ENCODE results near the gene RAD50. TPM values are rescaled to one million over a fixed set of nuclear protein-coding genes. Genes with fewer than 3 reads are reported as not detected.

RAD50 gene
- polyA plus RNA-seq, 1 of the 3 experiments (the other 2 are of a cell fraction): 20.0 TPM

GRCh38 chr5:132681476-132681831, 124.7 kb downstream of the RAD50 start:
- 77% methylated on average over 2 of the region's 2 CpGs for WGBS (ENCODE audit: low lambda C conversion rate)
- TF ChIP-seq MEF2A (IDR thresholded peaks at IDR 0.05; ENCODE audit: borderline replicate concordance, low read depth) (no peak), EZH2phosphoT487 (IDR thresholded peaks at IDR 0.05; ENCODE audit: borderline replicate concordance, low read depth) (no peak), SIN3A (IDR thresholded peaks at IDR 0.05; ENCODE audit: borderline replicate concordance, low read depth, low read length) (no peak), POLR2AphosphoS5 (IDR thresholded peaks at IDR 0.05; ENCODE audit: low read depth, low read length) (no peak), MAX (IDR thresholded peaks at IDR 0.05; ENCODE audit: low read depth) (no peak), TAF1 (IDR thresholded peaks at IDR 0.05; ENCODE audit: borderline replicate concordance, low read depth, low read length) (no peak), ZBTB33 (IDR thresholded peaks at IDR 0.05; ENCODE audit: borderline replicate concordance, low read depth) (no peak), JUND (IDR thresholded peaks at IDR 0.05) (no peak), GABPA (IDR thresholded peaks at IDR 0.05; ENCODE audit: low read depth) (no peak), RAD21 (IDR thresholded peaks at IDR 0.05; ENCODE audit: low read length) (no peak), TEAD4 (IDR thresholded peaks at IDR 0.05; ENCODE audit: borderline replicate concordance, insufficient read depth) (no peak), GATA2 (CRISPR knock-in tag; IDR thresholded peaks at IDR 0.05) (no peak), RFX5 (IDR thresholded peaks at IDR 0.05; ENCODE audit: low read length) (no peak), FOSL2 (IDR thresholded peaks at IDR 0.05; ENCODE audit: borderline replicate concordance, low read depth) (no peak), EP300 (IDR thresholded peaks at IDR 0.05; ENCODE audit: borderline replicate concordance in 1 of 2, low read depth in 1 of 2, low read length in 1 of 2) (no peak), CTCF (IDR thresholded peaks at IDR 0.05) (no peak), REST (IDR thresholded peaks at IDR 0.05; ENCODE audit: low read depth, low read length) (no peak), RXRA (IDR thresholded peaks at IDR 0.05; ENCODE audit: borderline replicate concordance, low read depth) (no peak), IRF3 (IDR thresholded peaks at IDR 0.05; ENCODE audit: low read depth, low read length) (no peak), FOXM1 (IDR thresholded peaks at IDR 0.05; ENCODE audit: low read depth) (no peak)
- Histone ChIP-seq H4K20me1 (ENCODE audit: insufficient read depth) (no peaks in the 10 kb centered on the region), H3F3A (replicated peaks; ENCODE audit: insufficient read depth) (peaks cover 13% of the 10 kb centered on the region), H3K4me1 (ENCODE audit: control insufficient read depth in 1 of 2, insufficient read depth in 2 of 2, low read depth in 1 of 2, low read length in 1 of 2) (peaks cover 0 to 16% of the 10 kb centered on the region in 2 experiments; a peak in 2 of 4 replicates), H3K9me2 (no peaks in the 10 kb centered on the region), H2AFZ (ENCODE audit: low read depth) (no peak overlapping the region), H3K9me3 (no peaks in the 10 kb centered on the region), H3K79me2 (ENCODE audit: insufficient read depth) (no peaks in the 10 kb centered on the region), H3K9ac (no peak overlapping the region), H3K27ac (ENCODE audit: low read depth in 2 of 2, low read length in 1 of 2) (no peak overlapping the region), H3K36me3 (replicated peaks in 1 of 2; ENCODE audit: control insufficient read depth in 1 of 2, insufficient read depth in 2 of 2, low read length in 1 of 2) (no peaks in the 10 kb centered on the region), H3K4me2 (no peak overlapping the region), H3K4me3 (ENCODE audit: low read depth in 2 of 2, low read length in 1 of 2) (no peak overlapping the region), H3K27me3 (ENCODE audit: insufficient read depth) (no peaks in the 10 kb centered on the region)
- no peak for DNase-seq
- ChIA-PET CTCF (interaction anchor here (0.8 to 1.2 kb wide), 2 partner anchors 155 to 181 kb away, joined by 3 read pairs; no protein-coding TSS in a partner anchor), POLR2A (no interaction called here)
